SU-DHL-6 (cell line): ENCODE results near the gene B4GAT1.

Source experiments
- H2AFZ ChIP-seq: fragments of 200-600 bp; sonication (generic); 2 replicates; pipeline ENCODE4 v1.6.1; 2014; ENCODE audit warnings: low read depth, mild to moderate bottlenecking, moderate library complexity, mixed read lengths, antibody characterized with exemption, low read length; ENCODE audit not compliant: severe bottlenecking
- H3F3A ChIP-seq: fragments of 200-600 bp; shearing (Covaris generic); 2 replicates; pipeline ENCODE4 v1.6.0; 2016; ENCODE audit warnings: antibody characterized with exemption, mild to moderate bottlenecking; ENCODE audit not compliant: insufficient read depth
- H3K27ac ChIP-seq: fragments of 200-600 bp; sonication (generic); 2 replicates; pipeline ENCODE4 v1.5.1; 2016; ENCODE audit warnings: low read depth, mild to moderate bottlenecking, low read length, moderate library complexity, mixed read lengths
- H3K27me3 ChIP-seq: fragments of 200-600 bp; sonication (generic), shearing (Covaris generic); 2 replicates; pipeline ENCODE4 v1.6.0; 2014; ENCODE audit warnings: mild to moderate bottlenecking, low read length
- H3K36me3 ChIP-seq: fragments of 200-600 bp; sonication (generic); 2 replicates; pipeline ENCODE4 v1.6.1; 2014; ENCODE audit warnings: mild to moderate bottlenecking, low read length, mixed read lengths
- H3K4me2 ChIP-seq: fragments of 300-600, 200-600 bp; shearing (Covaris generic), sonication (generic); 2 replicates; pipeline ENCODE4 v1.6.0; 2014; ENCODE audit warnings: low read length, low read depth, mild to moderate bottlenecking; ENCODE audit not compliant: poor library complexity, severe bottlenecking
- H3K4me3 ChIP-seq: fragments of 200-600 bp; sonication (generic); 2 replicates; pipeline ENCODE4 v1.5.1; 2014; ENCODE audit warnings: antibody characterized with exemption, low read length, mild to moderate bottlenecking, mixed read lengths; ENCODE audit not compliant: insufficient read depth, poor library complexity, severe bottlenecking
- H3K79me2 ChIP-seq: fragments of 200-600 bp; sonication (generic); 2 replicates; pipeline ENCODE4 v1.6.1; 2014; ENCODE audit warnings: mild to moderate bottlenecking, low read length, moderate library complexity; ENCODE audit not compliant: insufficient read depth
- H3K9ac ChIP-seq: fragments of 200-600 bp; sonication (generic); 2 replicates; pipeline ENCODE4 v1.7.0; 2014; ENCODE audit warnings: mild to moderate bottlenecking, low read length
- H3K9me2 ChIP-seq: fragments of 200-600 bp; sonication (generic); replicated peaks from 2 replicates; pipeline ENCODE4 v1.6.1; 2014; ENCODE audit warnings: low read length; ENCODE audit not compliant: insufficient read depth
- H3K9me3 ChIP-seq: fragments of 200-600 bp; sonication (generic); 2 replicates; pipeline ENCODE4 v1.6.1; 2014; ENCODE audit warnings: low read length, mixed read lengths; ENCODE audit not compliant: insufficient read depth
- H4K20me1 ChIP-seq: fragments of 200-600 bp; sonication (generic); 2 replicates; pipeline ENCODE4 v1.6.1; 2014; ENCODE audit warnings: low read depth, mild to moderate bottlenecking, antibody characterized with exemption, low read length, moderate library complexity, mixed read lengths
- EZH2phosphoT487 ChIP-seq: fragments of 200-600 bp; sonication (generic), shearing (Covaris generic); conservative IDR thresholded peaks from 2 replicates; pipeline ENCODE4 v1.6.1; 2018; ENCODE audit warnings: mild to moderate bottlenecking, antibody characterized with exemption, low read length, moderate library complexity, mixed read lengths
- TF ChIP-seq, protein P1 (sequence below): fragments of 200-600 bp; sonication (generic); IDR thresholded peaks from one replicate; pipeline ENCODE4 v1.5.1; 2017; ENCODE audit warnings: antibody characterized with exemption, mild to moderate bottlenecking, low read length, moderate library complexity; ENCODE audit not compliant: insufficient read depth, poor library complexity, severe bottlenecking

Gene B4GAT1

DNA sequence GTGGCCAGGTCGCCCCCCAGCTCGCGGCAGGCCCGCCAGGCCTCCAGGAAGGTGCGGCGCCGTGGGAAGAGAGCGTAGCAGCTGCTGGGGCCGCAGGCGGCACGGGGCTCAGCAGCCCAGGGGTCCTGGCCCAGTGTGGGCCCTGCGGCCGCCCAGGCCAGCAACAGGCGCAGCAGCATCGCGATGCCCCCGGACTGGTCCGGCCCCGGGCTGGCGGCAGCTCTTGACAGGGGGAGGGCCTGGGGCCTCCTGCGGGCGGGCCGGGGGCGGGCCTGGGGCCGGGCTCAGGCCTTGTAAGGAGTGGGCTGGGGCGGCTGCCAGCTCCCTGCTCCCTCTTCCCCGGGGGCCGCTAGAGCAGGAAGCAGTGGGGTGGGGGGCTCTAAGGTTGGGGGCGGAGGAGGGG, 30.6 kb downstream of the B4GAT1 start, which contains the start of gene CD248:
TSS of gene CD248 (minus strand) at position 196 of the 403 bp plus-strand sequence. CDS start at position 179, 17 bp downstream.
- Histone ChIP-seq H3K9ac (no peak within 1 kb of the TSS), H4K20me1 (no peaks in the 10 kb centered on the region), H3K9me3 (no peaks in the 10 kb centered on the region), H3K4me2 (no peak within 1 kb of the TSS), H3K27me3 (no peaks in the 10 kb centered on the region), H3F3A (no peaks in the 10 kb centered on the region), H3K4me3 (no peak within 1 kb of the TSS), H3K9me2 (no peaks in the 10 kb centered on the region), H3K27ac (no peak within 1 kb of the TSS), H3K36me3 (no peaks in the 10 kb centered on the region), H2AFZ (no peak within 1 kb of the TSS), H3K79me2 (no peaks in the 10 kb centered on the region)
- no peak for TF ChIP-seq EZH2phosphoT487
- TF ChIP-seq, protein P1, sequence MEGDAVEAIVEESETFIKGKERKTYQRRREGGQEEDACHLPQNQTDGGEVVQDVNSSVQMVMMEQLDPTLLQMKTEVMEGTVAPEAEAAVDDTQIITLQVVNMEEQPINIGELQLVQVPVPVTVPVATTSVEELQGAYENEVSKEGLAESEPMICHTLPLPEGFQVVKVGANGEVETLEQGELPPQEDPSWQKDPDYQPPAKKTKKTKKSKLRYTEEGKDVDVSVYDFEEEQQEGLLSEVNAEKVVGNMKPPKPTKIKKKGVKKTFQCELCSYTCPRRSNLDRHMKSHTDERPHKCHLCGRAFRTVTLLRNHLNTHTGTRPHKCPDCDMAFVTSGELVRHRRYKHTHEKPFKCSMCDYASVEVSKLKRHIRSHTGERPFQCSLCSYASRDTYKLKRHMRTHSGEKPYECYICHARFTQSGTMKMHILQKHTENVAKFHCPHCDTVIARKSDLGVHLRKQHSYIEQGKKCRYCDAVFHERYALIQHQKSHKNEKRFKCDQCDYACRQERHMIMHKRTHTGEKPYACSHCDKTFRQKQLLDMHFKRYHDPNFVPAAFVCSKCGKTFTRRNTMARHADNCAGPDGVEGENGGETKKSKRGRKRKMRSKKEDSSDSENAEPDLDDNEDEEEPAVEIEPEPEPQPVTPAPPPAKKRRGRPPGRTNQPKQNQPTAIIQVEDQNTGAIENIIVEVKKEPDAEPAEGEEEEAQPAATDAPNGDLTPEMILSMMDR = no peak

DNA sequence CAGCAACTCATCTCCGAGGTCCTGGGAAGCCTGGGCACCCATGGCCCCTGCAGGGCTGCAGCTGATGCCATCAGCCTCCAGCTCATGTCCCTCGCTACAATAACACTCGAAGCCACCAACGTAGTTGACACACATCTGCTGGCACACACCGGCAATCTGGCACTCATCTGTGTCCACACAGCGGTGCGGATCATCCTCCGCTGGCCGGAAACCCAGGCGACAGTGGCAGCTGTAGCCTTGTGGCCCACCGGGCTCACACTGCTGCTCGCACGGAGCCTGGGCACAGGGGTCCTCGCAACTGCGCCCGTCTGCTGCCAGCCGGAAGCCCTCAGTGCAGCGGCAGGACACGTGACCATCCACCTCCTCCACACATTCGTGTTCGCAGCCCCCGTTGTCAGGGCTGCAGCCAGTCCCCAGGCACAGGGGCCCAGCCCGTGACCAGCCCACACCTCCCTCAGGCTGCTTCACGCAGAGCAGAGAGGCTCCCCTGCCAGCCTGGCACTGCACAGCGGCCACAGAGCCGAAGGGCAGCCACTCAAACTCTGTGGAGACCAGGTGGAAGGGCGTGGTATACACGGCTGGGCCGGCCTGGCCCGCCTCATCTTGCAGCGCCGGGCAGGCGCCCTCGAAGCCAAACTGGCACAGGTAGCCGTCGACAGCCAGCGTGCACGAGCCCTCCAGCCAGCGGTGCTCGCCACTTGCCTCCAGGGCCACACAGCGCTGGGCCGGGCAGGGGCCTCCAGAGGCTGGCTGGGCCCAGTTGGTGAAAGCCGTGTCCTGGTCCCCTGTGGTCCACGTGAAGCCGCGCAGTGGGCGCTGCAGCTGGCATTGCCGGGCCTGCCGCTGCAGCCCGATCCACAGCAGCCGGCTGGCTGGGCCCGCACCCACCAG, 31.3 kb downstream of the B4GAT1 start:
- H3K9me3 ChIP-seq = no peaks in the 10 kb centered on the region
- H4K20me1 ChIP-seq = no peaks in the 10 kb centered on the region
- H3K27me3 ChIP-seq = no peaks in the 10 kb centered on the region
- no peaks in the 10 kb centered on the region for H3K36me3 ChIP-seq
- H3K4me3 ChIP-seq = no peak overlapping the region
- H3K9ac ChIP-seq = no peak overlapping the region
- no peak overlapping the region for H3K27ac ChIP-seq
- H3K4me2 ChIP-seq = no peak overlapping the region
- TF ChIP-seq, protein P1 = no peak
- TF ChIP-seq EZH2phosphoT487 = no peak
- no peaks in the 10 kb centered on the region for H3K79me2 ChIP-seq
- no peaks in the 10 kb centered on the region for H3F3A ChIP-seq
- H3K9me2 ChIP-seq = no peaks in the 10 kb centered on the region
- H2AFZ ChIP-seq = no peak overlapping the region

- H3K27me3 ChIP-seq = no peaks in the 10 kb centered on the region
- no peak overlapping the region for H2AFZ ChIP-seq
- no peaks in the 10 kb centered on the region for H3K9me2 ChIP-seq
- no peaks in the 10 kb centered on the region for H3K36me3 ChIP-seq
- no peak overlapping the region for H3K9ac ChIP-seq
- no peak overlapping the region for H3K4me2 ChIP-seq
- no peaks in the 10 kb centered on the region for H3K79me2 ChIP-seq
- TF ChIP-seq, protein P1 = no peak
- TF ChIP-seq EZH2phosphoT487 = no peak
- no peaks in the 10 kb centered on the region for H3F3A ChIP-seq
- H3K27ac ChIP-seq = no peak overlapping the region
- H3K4me3 ChIP-seq = no peak overlapping the region
- H4K20me1 ChIP-seq = no peaks in the 10 kb centered on the region
- H3K9me3 ChIP-seq = no peaks in the 10 kb centered on the region
Observed at GRCh38 chr11:66315498-66315885, 31.9 kb downstream of the B4GAT1 start.
